ENCODE data around the gene PUSL1. TPM values are rescaled to one million over a fixed set of nuclear protein-coding genes. Genes with fewer than 3 reads are reported as not detected.

Gene PUSL1
- total RNA-seq, 2 donors from 2014 or later, result 11.0 to 11.9 TPM

DNA sequence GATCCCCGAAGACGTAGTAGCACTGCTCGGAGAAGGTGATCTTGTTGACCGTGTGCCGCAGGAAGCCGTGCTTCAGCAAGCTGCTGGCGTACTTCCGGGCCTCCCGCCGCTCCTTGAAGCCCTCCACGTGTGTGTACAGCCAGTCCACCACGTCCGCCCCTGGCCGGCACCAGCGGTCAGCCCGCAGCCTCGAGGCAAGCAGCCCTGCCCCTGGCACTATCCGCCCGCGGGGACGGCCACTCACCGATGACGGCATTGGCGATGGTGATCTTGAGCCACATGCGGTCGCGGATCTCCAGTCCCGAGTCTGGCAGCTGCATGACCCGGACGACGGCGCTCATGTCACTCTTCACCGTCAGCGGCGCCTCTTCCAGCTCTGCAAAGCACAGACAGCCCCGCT, 29.9 kb downstream of the PUSL1 start:
- no peak overlapping the region for H3K27ac Mint-ChIP-seq
- H3K4me1 Mint-ChIP-seq (ENCODE audit: low read depth), result peaks cover 6% of the 10 kb centered on the region
- H3K4me3 Mint-ChIP-seq, result no peak overlapping the region
- peaks cover 0 to 8% of the 10 kb centered on the region in 2 donors for H3K9me3 Mint-ChIP-seq
- H3K27me3 Mint-ChIP-seq (ENCODE audit: low read depth), result no peaks in the 10 kb centered on the region
- DNase-seq (no peak), ATAC-seq (replicated peaks in 1 of 2) (no peak)
- H3K36me3 Mint-ChIP-seq (ENCODE audit: insufficient read depth in 2 of 2), result peaks cover 6 to 10% of the 10 kb centered on the region in 2 donors

DNA sequence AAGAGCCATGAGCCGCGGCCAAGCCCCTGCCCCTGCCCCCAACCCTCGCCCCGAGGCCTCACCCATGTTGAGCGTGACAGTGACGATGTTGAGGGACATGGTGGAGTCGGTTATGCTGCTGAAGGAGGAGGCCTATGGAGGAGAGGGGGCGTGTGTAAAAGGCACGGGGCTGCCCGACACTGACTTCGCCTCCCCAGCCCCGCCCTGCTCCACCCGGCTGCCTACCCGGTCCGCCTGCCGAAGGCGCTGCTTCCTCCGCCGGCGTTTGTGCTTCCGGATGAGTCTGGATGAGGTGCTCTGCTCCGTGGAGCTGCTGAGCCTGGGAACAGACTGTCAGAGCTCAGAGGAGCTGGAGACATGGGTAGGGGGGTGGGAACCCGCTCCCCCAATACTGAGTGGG, 31.8 kb downstream of the PUSL1 start:
- Mint-ChIP-seq H3K36me3 (ENCODE audit: insufficient read depth in 2 of 2) (peaks cover 6 to 10% of the 10 kb centered on the region in 2 donors), H3K27me3 (ENCODE audit: low read depth) (no peaks in the 10 kb centered on the region), H3K9me3 (peaks cover 0 to 8% of the 10 kb centered on the region in 2 donors), H3K4me1 (ENCODE audit: low read depth) (peaks cover 9% of the 10 kb centered on the region), H3K27ac (no peak overlapping the region), H3K4me3 (no peak overlapping the region)
- ATAC-seq (replicated peaks in 1 of 2) (no peak), DNase-seq (no peak)

DNA sequence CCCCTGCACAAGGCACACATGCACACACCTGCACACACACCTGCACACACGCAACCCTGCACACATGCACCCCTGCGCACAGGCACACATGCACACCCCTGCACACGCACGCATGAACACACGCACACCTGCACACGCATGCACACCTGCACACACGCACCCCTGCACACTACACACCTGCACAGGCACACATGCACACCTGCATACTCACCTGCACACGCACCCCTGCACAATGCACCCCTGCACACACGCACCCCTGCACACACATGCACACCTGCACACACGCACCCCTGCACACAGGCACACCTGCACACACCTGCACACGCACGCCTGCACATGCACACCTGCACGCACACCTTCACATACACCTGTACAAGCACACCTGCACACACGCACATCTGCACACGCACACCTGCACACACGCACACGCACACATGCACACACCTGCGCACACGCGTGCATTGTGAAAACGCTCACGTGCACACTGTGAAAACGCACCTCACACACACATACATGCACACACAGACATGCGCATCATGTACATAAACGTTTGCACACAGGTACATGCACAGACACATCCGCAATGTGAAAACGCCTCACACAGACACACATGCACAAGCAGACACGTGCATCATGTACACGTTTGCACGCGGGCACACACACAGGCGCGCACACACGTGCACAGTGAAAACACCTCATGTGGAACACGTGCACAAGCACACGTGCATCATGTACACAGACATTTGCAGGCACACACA, 32.6 kb downstream of the PUSL1 start:
- Mint-ChIP-seq H3K27me3 (ENCODE audit: low read depth) (no peaks in the 10 kb centered on the region), H3K4me1 (ENCODE audit: low read depth) (peaks cover 9% of the 10 kb centered on the region), H3K36me3 (ENCODE audit: insufficient read depth in 2 of 2) (peaks cover 6 to 10% of the 10 kb centered on the region in 2 donors), H3K27ac (no peak overlapping the region), H3K4me3 (no peak overlapping the region), H3K9me3 (peaks cover 0 to 8% of the 10 kb centered on the region in 2 donors)
- ATAC-seq (replicated peaks in 1 of 2), result no peak
- no peak for DNase-seq

DNA sequence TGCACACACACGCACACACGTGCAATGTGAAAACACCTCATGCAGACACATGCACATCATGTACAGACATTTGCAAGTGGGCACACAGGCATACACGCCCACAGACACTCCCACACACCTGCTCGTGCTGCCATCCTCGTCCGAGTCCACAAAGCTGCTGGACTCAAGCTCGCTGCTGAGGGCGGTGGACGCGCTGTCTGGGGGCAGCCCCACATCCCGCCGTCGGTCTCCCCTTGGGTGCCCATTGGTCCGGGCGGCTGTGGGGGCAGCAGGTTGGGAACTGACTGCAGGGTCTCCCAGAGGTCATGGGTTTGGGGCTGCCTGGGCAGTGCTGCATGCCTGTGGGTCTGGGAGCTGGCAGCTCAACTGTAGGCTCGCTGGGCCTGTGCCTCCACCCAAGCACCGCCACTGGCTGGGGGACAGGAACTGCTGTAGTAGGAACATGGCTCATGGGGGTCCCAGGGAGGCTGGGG, 33.2 kb downstream of the PUSL1 start:
- H3K27ac Mint-ChIP-seq, result no peak overlapping the region
- H3K4me3 Mint-ChIP-seq, result no peak overlapping the region
- DNase-seq (no peak), ATAC-seq (replicated peaks in 1 of 2) (no peak)
- H3K27me3 Mint-ChIP-seq (ENCODE audit: low read depth), result no peaks in the 10 kb centered on the region
- H3K9me3 Mint-ChIP-seq, result peaks cover 0 to 8% of the 10 kb centered on the region in 2 donors
- peaks cover 9% of the 10 kb centered on the region for H3K4me1 Mint-ChIP-seq (ENCODE audit: low read depth)
- peaks cover 6 to 10% of the 10 kb centered on the region in 2 donors for H3K36me3 Mint-ChIP-seq (ENCODE audit: insufficient read depth in 2 of 2)

DNA sequence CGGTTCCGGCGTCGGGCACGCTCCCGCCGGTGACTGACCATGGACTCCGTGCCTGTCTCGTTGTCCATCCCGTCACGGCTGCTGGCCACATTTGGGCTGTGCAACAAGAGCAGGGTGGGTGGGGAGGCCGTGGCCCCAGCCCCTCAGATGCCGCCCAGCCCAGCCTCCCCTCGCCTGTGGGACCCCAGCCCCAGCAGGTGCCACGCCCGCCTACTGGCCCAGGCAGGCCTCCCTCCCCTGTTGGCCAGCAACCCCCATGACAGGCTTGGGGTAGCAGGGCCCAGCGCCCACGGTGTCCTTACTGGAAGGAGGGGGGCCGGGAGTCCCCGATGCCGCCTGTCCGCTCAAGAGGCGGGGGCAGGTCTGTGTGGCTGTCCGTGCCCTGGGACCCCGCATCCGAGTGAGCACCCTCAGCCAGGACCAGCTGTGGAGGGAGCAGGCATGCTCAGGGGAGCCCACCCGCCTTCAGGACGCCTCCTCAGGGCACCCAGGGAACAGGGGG, 33.7 kb downstream of the PUSL1 start:
- ATAC-seq (replicated peaks in 1 of 2) (no peak), DNase-seq (no peak)
- H3K4me3 Mint-ChIP-seq, result no peak overlapping the region
- H3K4me1 Mint-ChIP-seq (ENCODE audit: low read depth), result peaks cover 12% of the 10 kb centered on the region
- peaks cover 6 to 10% of the 10 kb centered on the region in 2 donors for H3K36me3 Mint-ChIP-seq (ENCODE audit: insufficient read depth in 2 of 2)
- H3K27me3 Mint-ChIP-seq (ENCODE audit: low read depth), result no peaks in the 10 kb centered on the region
- peaks cover 0 to 8% of the 10 kb centered on the region in 2 donors for H3K9me3 Mint-ChIP-seq
- H3K27ac Mint-ChIP-seq, result no peak overlapping the region

DNA sequence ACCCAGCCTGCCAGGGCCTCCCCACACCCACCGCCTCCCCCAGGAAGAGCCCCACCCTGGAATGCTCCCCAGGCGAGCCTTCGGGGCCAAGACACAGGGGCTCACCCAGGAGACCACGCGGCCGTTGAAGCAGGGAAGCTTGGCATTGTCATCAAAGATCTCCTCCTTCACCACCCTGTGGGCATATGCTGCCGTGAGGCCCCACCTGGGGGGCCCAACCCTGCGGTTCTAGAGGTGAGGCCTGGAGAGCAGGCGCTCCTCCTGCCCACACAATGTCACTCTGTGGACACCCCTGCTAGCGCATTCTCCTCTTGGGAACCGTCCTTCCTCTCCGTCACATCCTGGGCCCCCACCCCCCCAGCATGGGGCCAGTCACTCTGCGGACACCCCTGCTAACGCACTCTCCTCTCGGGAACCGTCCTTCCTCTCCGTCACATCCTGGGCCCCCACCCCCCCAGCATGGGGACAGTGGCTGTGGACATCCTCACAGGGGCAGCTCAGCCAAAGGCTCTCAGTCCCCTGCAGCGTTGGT, 34.3 kb downstream of the PUSL1 start:
- H3K9me3 Mint-ChIP-seq, result peaks cover 0 to 8% of the 10 kb centered on the region in 2 donors
- H3K27ac Mint-ChIP-seq, result no peak overlapping the region
- H3K27me3 Mint-ChIP-seq (ENCODE audit: low read depth), result no peaks in the 10 kb centered on the region
- H3K4me3 Mint-ChIP-seq, result no peak overlapping the region
- DNase-seq (no peak), ATAC-seq (replicated peaks in 1 of 2) (no peak)
- H3K4me1 Mint-ChIP-seq (ENCODE audit: low read depth), result peaks cover 17% of the 10 kb centered on the region
- H3K36me3 Mint-ChIP-seq (ENCODE audit: insufficient read depth in 2 of 2), result peaks cover 6 to 10% of the 10 kb centered on the region in 2 donors

DNA sequence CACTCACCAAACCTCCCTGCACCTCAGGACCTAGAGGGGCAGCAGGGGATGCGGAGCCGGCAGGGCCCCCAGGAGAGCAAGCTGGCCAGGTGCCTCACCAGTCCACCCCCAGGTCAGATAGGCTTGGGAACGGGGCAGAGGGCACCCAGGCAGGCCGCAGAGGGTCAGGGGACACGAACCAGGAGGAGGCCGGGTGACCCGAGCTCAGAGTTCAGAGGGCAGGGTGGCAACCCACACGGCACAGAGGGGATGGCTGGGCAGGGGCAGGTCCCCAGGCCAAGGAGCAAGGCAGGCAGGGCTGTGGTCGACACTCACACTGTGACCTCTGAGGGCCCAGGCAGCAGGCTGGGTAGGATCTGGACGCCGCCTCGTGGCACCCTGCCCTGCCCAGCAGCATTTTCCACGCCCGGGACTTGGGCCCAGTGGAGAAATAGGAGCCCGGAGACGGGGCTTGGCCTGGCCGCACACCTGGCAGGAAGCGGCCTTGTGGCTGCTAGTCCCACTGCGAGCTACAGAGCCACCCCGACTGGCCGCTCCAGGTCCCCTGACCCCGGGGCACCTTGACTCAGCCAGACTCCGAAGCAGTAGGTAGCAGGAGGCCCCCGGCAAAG, 35.5 kb downstream of the PUSL1 start:
- no peak overlapping the region for H3K27ac Mint-ChIP-seq

DNA sequence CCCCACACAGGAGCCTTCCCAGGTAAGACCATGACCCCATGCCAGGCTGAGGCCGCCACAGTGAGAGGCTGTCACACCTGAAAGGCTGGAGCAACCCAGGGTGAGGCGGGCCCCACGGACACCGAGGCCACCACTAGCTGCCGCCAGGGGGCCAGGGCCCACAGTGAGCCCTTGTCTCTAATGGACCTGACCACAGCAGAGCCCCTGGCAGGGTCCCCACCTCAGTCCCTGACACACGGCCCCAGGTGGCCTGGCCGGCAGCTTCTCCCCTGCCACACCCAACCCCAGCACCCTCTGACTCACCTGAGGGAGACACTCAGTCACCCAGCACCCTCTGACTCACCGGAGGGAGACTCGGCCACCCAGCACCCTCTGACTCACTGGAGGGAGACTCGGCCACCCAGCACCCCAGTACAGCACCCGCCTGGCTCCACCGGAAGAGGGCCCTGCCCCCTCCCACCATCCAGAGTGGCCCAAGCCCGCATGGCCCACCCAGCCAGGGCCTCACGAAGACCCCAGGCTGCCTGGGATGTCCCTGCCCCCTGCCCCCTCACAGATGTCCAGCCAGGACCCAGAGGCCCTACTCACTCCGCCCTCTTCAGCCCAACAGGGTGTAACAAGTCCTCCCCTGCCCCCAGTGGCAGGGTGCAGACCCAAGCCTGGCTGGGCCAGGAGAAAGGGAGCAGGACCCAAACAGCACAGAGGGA, 36.4 kb downstream of the PUSL1 start:
- DNase-seq (peak; percentile 58 to 76), ATAC-seq (replicated peaks in 1 of 2) (peak; percentile 60 to 64)
- Mint-ChIP-seq H3K27me3 (ENCODE audit: low read depth) (no peaks in the 10 kb centered on the region), H3K4me3 (no peak overlapping the region), H3K9me3 (peaks cover 0 to 8% of the 10 kb centered on the region in 2 donors), H3K4me1 (ENCODE audit: low read depth) (peaks cover 20% of the 10 kb centered on the region), H3K36me3 (ENCODE audit: insufficient read depth in 2 of 2) (peaks cover 4 to 10% of the 10 kb centered on the region in 2 donors), H3K27ac (no peak overlapping the region)

More for the DNA sequence above, 35.5 kb downstream of the PUSL1 start:
- ATAC-seq (replicated peaks in 1 of 2) (no peak), DNase-seq (no peak)
- peaks cover 0 to 8% of the 10 kb centered on the region in 2 donors for H3K9me3 Mint-ChIP-seq
- no peak overlapping the region for H3K4me3 Mint-ChIP-seq
- peaks cover 20% of the 10 kb centered on the region for H3K4me1 Mint-ChIP-seq (ENCODE audit: low read depth)
- H3K27me3 Mint-ChIP-seq (ENCODE audit: low read depth), result no peaks in the 10 kb centered on the region
- peaks cover 6 to 10% of the 10 kb centered on the region in 2 donors for H3K36me3 Mint-ChIP-seq (ENCODE audit: insufficient read depth in 2 of 2)

DNA sequence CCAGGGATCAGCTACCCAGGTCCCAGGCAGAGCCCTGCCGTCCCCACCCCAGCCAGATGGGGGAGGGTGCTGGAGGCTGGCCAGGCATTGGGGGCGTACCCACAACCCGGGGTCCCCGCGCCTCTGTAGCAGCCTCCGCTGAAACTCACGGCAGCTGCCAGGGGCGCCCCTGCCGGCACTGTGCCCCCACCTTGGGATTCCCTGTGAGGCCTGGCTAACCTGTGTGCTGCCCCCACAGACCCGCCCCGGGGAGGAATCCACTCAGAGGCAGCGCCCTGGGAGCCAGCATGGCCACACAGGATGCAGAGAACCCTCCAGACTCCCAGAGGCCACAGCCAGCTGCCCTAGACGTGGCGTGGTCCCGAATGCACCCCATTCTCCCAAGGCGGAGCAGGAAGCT, 37.0 kb downstream of the PUSL1 start:
- DNase-seq (no peak), ATAC-seq (replicated peaks in 1 of 2) (no peak)
- H3K27me3 Mint-ChIP-seq (ENCODE audit: low read depth), result no peaks in the 10 kb centered on the region
- H3K27ac Mint-ChIP-seq, result no peak overlapping the region
- H3K9me3 Mint-ChIP-seq, result peaks cover 0 to 8% of the 10 kb centered on the region in 2 donors
- H3K4me1 Mint-ChIP-seq (ENCODE audit: low read depth), result peaks cover 20% of the 10 kb centered on the region
- H3K4me3 Mint-ChIP-seq, result no peak overlapping the region
- H3K36me3 Mint-ChIP-seq (ENCODE audit: insufficient read depth in 2 of 2), result peaks cover 4 to 10% of the 10 kb centered on the region in 2 donors

DNA sequence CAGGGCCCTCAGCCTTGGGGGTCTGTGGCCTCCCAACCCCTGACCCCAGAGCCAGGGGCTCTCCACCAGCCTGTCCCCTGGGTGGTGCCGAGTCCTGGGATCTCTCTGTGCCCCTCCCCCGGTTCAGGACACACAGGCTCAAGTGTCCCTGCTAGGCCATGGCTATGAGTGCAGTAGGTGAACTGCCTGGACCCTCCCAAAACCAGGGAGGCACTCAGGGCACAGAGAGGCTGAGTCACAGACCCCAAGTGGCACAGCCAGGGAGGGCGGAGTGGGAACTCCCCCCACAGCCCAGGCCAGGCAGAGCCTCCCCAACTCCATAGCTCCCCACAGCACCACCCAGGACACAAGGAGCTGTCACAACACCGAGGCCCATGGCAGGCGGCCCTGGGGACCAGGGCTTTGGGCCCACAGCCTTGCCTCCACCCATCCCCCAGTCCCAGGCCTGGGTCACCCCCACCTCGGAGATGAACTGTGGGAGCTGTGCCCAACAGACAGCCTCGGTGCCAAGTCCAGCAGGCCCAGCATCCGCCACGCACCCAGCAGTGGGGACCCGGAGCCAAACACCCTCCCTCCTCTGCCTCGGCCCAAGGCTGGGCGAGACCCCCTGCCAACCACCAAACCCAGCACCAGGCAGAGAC, 37.6 kb downstream of the PUSL1 start:
- Mint-ChIP-seq H3K27ac (no peak overlapping the region), H3K4me1 (ENCODE audit: low read depth) (peaks cover 20% of the 10 kb centered on the region)

DNA sequence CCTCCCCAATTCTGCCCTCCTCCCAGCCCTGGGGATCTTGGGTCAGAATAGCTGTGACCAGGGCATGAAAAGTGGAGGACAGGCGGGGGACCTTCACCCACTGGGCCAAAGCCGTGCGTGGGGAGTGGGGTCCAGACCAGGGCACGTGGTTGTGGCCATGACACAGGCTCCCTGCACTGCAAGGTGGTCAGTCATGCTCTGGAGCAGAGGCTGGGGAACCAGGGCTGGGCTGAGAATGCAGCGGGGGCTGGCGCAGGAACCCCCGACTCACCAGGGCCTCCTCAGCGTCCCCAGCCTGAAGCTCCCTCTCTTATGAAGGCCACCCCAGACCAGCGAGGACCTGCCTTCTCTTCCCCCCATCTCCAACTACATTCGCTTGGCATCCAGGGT, 38.1 kb downstream of the PUSL1 start:
- H3K4me3 Mint-ChIP-seq, result no peak overlapping the region
- ATAC-seq (replicated peaks in 1 of 2) (no peak), DNase-seq (no peak)
- H3K27me3 Mint-ChIP-seq (ENCODE audit: low read depth), result no peaks in the 10 kb centered on the region
- no peaks in the 10 kb centered on the region for H3K9me3 Mint-ChIP-seq
- peaks cover 0 to under 1% of the 10 kb centered on the region in 2 donors for H3K36me3 Mint-ChIP-seq (ENCODE audit: insufficient read depth in 2 of 2)
- peaks cover 20% of the 10 kb centered on the region for H3K4me1 Mint-ChIP-seq (ENCODE audit: low read depth)
- peak overlapping the region; percentile 40 for H3K27ac Mint-ChIP-seq

More for the DNA sequence above, 37.6 kb downstream of the PUSL1 start:
- Mint-ChIP-seq H3K27me3 (ENCODE audit: low read depth) (no peaks in the 10 kb centered on the region), H3K9me3 (peaks cover 0 to 3% of the 10 kb centered on the region in 2 donors), H3K4me3 (no peak overlapping the region), H3K36me3 (ENCODE audit: insufficient read depth in 2 of 2) (peaks cover 2 to 6% of the 10 kb centered on the region in 2 donors)
- ATAC-seq (replicated peaks in 1 of 2), result no peak
- no peak for DNase-seq

DNA sequence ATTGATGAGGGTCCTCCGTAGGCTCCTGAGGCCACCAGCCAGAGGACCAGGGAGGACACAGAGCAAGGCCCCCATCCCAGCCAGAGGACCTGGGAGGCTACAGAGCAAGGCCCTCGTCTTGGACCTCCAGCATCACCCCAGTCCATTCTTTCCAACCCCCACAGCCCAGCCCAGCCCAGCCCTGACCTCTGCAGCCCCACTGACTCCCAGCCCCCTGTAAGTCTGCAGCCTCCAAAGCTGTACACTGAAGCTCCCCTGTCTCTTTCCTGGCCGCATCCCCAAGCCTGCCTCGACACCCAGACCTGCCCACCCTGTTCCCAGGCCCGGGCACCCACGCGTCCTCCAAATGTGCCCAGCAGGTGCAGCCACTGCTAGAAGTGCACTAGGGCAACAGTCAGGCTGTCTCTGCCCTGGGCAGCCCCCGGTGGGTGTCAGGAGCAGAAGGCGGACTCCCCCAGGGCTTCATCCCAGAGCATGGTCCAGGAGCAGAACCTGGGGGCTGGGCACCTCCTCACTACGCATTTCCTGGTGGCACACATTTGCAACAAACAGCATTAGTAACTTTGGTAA, 38.7 kb downstream of the PUSL1 start:
- no peak for ATAC-seq (replicated peaks in 1 of 2)
- H3K9me3 Mint-ChIP-seq, result no peaks in the 10 kb centered on the region
- peak overlapping the region; percentile 40 for H3K27ac Mint-ChIP-seq
- H3K4me3 Mint-ChIP-seq, result peak overlapping the region; percentile 80
- no peak for DNase-seq
- H3K4me1 Mint-ChIP-seq (ENCODE audit: low read depth), result peaks cover 20% of the 10 kb centered on the region
- H3K36me3 Mint-ChIP-seq (ENCODE audit: insufficient read depth in 2 of 2), result no peaks in the 10 kb centered on the region
- H3K27me3 Mint-ChIP-seq (ENCODE audit: low read depth), result peaks cover under 1% of the 10 kb centered on the region
